GM21367 (cell line): ENCODE measurements around the gene ENKUR.

Experiments
- ATAC-seq: cut with Tn5 transposase; IDR thresholded peaks from one replicate; pipeline ENCODE4 v1.9.1; 2021; ENCODE audit not compliant: unreplicated experiment

Gene ENKUR, protein sequence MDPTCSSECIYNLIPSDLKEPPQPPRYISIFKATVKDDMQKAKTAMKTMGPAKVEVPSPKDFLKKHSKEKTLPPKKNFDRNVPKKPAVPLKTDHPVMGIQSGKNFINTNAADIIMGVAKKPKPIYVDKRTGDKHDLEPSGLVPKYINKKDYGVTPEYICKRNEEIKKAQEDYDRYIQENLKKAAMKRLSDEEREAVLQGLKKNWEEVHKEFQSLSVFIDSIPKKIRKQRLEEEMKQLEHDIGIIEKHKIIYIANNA

DNA sequence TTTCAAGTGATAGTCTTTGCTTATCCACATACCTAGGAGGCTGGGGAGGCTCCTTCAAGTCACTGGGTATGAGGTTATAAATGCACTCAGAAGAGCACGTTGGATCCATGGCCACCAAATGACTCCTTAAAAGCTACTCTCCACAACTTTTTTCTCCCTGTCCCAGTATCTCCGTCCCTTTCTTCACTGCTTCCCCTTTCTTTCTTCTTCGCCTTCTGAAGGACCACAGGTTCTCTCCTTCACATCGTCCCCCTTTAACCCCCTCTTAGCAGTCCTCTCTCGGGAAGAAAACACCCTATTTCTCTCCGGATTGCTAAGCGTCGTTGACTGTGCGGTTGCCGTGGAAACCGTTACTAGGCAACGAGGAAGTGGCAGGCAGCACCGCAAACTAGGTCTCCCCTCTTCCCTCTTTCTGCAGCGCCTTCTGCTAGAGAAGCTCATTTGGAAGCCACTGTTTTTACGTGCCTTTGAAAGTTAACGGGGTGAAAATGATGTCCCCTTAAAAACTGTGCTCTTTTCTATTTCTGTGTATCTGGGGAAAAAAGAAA lies at the start of gene ENKUR:
ENKUR (minus strand) TSS at position 331 of the 548 bp plus-strand sequence; CDS start at position 109, 222 bp downstream.
- ATAC-seq = peak; percentile 56

DNA sequence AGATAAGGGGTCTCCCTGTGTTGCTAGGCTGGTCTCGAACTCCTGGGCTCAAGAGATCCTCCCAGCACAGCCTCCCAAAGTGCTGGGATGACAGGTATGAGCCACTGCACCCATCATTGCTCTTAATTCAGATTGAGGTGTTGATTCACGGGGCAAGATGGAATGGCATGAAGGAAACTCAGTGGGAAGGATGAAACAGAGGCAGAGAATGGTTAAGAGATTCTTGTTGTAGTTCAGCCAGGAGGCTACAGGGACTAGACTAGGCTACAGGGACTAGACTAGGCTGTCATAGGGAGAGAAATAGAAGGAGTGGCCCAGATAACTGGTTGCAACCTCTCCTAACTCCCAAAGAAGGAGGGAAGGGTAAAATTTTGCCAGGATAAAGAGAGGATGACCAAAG lies 48.4 kb upstream of the ENKUR start:
- no peak for ATAC-seq

DNA sequence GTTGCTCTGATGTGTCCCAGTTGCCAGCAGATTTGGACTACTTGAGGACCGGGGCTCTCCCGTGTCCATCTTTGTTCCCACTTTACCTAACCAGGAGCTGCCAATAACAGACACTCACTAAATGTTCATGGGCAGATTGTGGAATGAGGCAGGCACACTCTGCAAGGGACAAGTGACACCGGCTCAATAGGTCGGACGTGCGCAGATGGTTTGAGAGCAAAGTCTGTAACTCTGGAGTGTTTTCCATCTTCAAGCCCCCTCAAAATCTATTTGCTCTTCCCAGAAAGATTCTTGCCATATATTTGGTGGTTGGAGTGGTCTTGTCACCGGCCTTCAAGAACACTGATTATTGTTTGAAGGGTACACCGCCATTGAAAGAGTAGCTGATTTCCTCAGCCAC lies 47.7 kb upstream of the ENKUR start:
- ATAC-seq = no peak

DNA sequence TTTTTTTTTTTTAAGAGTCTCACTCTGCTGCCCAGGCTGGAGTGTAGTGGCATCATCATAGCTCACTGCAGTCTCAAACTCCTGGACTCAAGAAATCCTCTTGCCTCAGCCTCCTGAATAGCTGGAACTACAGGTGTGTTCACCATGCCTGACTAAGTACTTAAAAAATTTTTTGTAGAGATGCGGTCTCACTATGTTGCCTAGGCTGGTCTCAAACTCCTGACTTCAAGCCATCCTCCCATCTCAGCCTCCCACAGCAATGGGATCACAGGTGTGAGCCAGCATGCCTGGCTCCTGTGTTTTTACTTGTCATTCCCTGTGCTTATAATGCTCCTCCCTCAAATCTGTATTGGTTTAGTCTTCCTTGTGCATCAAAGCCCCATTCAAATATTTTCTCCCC lies 47.2 kb upstream of the ENKUR start:
- no peak for ATAC-seq

DNA sequence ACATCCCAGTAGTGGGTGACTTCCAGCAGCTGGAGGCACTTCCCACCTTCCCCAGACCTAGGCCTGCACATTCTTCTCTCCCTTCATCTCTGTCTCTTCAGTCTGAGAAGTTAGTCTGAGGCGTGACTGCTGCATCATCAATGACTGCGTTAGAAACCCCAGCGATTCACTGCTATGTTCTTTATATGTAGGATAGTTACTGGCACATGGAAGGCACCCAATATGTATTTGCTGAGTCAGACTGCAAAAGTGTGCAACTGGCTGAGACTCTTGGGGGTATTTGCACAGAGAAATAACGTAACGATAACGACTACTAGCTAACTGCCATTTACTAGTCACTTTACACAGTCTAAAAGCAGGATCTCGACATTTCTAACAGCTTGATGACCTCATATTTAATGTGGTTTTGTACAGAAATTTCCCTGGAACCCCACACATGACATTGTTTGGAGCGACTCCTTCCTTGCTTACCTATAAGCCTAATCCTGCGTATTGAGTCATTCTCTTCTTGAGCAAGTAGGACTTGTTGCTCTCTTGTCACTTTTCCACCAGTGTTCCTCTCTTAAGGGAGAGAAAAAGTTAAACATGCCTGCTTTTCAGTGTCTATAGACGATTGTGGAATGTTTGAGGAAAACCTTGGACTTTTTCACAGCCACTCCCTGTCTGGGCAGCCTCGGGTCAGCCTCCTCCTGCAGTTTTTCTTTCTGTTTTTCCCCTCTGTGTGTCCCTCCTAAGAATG lies 45.9 kb upstream of the ENKUR start:
- no peak for ATAC-seq

DNA sequence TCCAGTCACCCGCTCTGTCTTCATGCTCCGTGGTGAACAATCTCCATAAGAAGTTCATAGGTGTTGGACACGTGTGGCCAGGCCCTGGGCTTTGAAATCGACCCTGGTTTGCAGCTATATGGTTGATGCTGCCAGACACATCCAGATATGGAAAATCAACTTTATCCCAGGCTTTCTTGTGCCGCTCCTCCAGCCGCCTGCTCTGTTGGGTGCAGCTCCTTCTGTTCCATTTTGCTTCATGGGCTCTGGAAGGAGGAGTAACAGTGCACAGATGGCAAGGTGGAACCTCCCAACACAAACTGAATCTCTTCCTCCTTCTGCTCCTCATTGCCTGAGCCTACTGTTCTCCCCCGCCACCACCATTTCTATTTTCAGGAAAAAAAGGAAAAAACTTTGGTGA lies 45.2 kb upstream of the ENKUR start:
- no peak for ATAC-seq

DNA sequence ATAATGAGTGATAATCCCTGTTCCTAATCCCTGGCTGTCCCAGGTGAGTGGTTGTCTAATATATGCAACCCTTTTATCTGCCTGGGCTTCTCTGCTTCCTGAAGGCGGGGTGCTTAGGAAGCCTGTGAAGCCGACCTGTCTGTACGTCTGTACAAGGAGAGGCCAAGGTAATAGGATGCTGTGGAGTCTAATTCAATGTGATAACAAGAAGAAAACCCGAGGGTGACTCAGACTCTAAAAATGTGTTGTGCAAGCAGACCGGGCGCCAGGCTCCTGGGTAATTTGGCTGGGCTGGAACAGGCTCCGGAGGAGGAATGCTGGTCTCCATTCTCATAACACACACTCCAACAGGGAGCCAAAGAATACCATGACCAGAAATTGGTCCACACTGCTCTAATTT lies 44.0 kb upstream of the ENKUR start:
- ATAC-seq = no peak

DNA sequence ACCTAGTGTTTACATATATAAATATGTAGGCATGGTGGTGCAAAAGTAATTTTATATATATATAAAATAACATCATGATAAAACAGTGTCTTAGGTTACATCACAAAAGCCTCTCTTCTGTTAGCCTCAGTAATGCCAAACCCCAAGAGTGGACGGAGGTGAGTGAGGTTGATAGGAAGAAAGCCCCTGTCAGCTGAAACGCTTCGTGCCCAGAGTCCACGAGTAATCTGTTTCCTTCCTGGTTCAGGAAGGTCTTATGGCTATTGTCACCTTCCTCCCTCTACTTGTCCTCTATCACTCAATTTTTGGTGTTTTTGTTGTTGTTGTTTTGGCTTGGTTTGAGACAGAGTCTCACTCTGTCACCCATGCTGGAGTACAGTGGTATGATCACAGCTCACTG lies 41.9 kb upstream of the ENKUR start:
- no peak for ATAC-seq

DNA sequence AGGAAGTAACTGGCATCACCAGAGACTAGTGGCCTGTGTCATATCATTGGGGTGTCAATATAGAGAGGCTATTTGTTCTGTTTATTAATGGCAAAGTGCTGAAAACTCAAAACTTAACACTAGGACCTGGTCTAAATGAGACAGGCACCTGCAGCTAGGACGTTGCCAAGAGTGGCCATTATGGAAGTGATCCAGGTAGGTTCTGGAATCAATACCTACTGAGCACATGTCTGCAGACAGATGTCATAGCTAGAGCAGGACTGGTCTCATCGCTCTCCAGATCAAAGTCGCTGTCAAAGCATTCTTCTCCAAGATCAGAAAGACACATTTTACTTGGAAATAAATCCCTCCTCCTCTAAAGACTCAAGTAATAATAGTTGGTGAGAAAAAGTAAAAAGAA lies 40.8 kb upstream of the ENKUR start:
- ATAC-seq = no peak

DNA sequence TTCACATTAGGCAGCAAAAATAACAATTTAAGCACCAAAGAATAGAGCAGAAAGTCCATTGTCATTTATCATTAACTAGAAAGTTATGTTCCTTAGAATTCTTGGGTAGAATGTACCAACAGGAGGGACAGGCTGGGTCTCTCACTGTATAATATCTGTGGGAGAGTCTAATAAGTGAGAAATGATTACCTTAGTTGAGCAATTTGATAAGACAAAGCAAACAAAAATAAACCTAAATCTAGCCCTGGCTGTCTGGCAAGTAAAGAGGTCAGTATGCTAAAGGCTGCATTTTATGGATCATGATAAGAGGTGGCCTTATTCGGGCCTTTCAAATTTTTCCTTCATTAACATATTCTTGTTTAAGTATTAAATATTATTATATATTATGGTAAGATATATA lies 36.1 kb upstream of the ENKUR start:
- no peak for ATAC-seq

DNA sequence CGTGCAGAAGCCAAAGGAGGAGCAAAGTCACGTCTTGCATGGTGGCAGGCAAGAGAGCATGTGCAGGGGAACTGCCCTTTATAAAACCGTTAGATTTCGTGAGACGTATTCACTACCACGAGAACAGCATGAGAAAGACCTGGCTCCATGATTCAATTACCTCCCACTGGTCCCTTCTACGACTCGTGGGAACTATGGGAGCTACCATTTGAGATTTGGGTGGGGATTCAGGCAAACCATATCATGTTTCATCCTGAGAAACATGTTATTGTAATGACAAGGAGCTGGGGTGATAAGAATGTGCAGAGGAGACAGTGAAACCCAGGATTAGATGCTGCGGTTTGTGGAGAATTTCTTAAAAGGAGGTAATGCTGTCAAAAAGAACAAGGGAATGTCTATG lies 34.4 kb upstream of the ENKUR start:
- no peak for ATAC-seq

DNA sequence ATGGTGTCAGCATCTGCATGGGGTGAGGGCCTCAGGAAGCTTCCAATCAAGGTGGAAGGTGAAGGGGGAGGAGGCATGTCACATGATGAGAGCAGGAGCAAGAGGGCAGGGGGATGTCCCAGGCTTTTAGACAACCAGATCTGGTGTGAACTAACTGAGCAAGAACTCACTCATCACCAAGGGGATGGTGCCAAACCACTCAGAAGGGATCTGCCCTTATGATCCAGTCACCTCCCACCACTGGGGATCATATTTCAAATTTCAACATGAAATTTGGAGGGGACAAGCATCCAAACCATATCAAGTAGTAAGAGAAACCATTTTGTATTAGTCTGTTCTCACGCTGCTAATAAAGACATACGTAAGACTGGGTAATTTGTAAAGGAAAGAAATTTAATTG lies 34.0 kb upstream of the ENKUR start:
- no peak for ATAC-seq

DNA sequence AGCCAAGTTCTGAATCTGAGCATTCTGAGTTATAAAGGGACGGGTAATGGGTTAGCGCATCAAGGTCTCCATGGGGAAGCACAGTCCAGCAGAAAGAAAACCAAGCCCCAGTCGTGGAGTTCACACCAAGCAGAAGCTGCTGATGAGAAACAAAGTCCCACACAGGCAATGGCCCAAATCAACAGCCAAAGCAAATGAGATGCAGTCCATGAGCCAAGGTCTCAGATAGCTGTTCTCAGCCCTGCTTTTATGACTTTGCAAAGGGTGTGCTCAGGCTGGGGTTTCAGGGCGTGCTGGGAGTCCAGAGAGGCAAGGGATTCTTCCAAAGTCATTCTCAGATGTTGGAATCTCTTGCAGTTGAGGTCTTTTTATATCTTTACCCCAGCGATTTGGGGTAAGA lies 32.5 kb upstream of the ENKUR start:
- ATAC-seq = no peak

DNA sequence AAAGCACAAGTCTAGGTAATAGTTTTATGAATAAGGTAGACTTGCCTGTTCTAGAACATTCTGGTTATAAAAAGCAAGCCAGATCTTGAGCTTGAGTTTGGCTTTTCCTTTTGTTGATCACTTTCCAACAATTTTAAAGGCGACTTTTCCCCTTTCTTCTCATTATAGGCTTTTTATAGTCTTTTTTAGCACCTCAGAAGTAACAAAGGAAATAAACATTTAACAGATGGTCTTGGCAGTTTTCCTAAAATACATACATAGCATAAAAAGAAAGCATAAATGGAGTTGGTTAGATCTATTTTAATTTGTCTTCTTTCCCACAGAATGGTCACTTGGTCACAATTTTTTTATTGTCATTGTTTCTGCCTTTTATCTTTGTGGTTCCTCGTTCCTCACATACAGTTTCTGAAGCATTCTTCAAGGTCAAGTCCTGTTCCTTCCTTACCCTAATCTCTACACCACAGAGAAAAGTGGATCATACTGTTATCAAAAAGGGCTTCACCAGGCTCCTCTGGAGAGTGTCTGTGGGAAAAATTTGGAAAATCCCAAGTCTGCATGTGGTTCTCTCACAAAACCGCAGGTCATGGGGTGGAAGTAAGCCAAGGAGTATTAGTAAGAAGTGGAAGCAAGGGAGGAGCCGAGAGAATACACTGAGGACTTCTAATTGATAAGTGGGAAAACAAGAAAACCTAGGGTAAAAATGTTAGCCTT lies 31.8 kb upstream of the ENKUR start:
- no peak for ATAC-seq

DNA sequence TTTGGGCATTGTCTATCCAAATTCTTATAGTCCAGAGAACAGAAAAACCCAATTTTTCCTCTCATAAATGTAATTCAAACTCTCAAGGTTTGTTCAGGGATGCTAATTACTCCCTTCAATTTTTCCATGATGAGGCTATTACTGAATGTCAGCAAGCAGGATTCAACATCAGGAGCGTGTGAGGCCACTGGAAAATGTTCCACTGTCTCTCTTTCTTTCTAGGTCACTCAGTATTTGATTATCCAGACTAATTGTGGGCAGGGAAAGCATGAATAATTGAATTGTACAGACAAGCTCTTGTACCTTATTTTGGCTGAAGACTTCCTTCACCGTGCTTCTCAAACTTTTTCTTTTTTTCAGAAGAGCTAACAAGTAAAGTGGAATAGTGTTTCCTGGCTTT lies 31.1 kb upstream of the ENKUR start:
- no peak for ATAC-seq

DNA sequence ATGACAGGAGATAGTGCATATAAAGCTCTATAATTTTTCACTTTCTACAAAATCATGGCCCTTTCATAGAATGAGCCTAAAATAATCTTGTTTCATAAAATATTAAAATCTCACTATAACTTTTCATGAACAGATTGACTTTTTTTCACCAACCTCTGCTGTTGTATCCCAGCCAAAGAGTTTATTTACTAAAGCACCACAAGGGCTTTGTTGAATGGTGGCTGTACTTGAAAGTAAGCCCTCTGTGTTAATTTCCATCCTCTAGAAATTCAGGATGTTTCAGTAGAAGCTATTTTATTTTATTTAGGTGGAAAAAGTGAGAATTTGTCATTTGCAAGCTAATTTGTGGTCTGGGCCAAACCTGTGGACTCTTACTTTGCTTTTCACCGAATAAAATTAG lies 30.7 kb upstream of the ENKUR start:
- no peak for ATAC-seq

DNA sequence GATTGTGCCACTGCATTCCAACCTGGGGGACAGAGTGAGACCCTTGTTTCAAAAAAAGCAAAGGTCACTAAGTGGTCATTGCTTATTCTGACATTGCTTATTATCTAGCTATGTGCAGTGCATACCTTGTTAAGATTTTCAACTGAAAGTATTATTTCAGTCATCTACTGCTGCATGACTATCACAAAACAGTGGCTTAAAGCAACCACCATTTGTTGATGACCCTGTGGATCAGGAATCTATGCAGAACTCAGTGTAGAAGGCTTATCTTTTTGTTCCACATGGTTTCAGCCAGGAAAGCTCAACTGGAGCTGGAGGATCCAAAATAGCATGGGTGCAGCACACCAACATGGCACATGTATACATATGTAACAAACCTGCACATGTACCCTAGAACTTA lies 23.6 kb upstream of the ENKUR start:
- ATAC-seq = no peak

DNA sequence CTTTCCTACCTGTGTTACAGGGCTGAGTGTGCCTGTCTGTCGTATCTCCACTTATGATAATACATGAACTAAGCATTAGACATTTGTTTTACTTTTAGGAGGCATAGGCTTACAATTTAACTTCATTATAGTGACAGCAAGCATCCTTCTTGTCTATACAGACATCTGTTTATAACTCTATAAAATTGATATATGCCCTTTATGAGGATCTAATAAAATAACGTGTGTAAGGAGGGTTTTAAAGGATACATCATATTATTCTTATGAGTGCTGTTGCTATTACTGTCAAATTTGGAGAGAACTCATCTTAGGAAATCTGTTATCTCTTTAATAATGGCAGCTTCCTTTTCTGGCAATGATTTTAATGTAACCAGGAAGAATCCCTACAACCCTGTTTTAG lies 22.4 kb upstream of the ENKUR start:
- ATAC-seq = no peak

DNA sequence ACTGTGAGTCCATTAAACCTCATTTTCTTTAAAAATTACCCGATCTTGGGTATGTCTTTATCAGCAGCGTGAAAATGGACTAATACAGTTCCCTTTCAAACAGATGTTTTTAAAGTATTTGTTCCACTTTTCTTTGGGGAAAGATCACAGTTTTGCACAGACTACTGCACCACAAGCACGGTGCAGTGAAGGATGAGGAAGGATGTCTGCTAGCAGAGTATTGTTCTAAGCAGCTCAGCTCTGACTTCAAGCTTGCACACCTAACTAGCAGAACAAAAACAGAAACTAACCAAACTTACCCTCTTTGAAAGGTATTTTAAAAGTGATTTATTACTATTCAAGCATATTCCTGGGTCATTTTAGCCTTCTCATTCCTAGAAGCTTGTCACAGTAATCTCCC lies 20.4 kb upstream of the ENKUR start:
- no peak for ATAC-seq

DNA sequence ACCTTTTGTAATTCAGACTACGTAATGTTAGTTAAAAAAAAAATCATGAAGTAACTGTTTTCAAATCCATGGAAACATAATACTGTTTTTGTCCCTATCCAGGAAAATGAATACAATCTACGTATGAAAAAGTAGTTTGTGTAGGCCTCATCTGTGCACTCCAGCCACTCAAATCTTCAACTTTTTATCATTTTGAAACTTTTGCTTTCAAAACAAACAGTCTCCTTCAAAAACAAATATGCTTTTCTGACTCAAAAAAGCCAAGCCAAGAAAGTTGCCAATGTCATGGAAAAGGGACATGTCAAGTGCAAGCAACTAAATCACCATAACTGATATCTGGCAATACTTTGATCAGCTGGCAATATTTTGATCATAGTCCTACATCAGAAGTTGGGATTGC lies 13.6 kb upstream of the ENKUR start:
- no peak for ATAC-seq

DNA sequence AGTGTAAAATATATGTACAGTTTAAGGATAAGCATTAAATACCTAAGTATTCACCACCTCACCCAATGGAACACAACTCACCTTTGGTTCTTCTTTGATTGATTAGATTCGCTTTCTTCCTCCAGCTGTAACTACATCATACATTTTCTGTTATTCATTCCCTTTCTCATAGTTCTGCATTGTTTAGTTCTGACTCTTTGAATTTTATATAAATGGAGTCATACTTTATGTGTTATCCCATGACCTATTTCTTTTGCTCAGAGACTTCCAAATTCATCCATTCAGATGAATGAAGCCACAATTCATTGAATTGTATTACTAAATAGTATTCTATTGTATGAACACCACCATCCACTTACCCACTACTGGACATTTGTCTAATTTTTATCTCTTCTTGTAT lies 12.8 kb upstream of the ENKUR start:
- no peak for ATAC-seq

DNA sequence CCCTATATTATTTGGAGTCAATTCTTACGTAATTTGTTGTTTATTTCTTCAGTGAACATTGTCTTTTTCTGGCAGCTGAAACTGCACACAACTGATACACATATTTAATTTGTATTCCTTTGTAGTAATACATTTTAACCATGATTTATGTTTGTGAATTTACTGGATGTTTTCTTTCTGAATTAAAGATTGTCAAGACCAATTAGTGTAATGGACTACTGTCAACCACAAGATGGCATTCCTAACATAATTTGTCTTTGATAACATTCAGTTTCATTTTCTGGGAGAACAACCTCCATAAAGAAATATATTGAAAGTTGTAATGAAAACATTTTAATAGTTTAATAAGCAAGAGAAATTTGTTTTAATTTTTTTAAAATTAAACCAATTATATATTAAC lies 10.5 kb upstream of the ENKUR start:
- ATAC-seq = no peak
